ENCODE measurements around the gene SEMA3C. TPM values are rescaled to one million over a fixed set of nuclear protein-coding genes. Genes with fewer than 3 reads are reported as not detected.

SEMA3C gene
- total RNA-seq, 4 donors from 2014 or later = 34.8 to 371 (median 116) TPM

DNA sequence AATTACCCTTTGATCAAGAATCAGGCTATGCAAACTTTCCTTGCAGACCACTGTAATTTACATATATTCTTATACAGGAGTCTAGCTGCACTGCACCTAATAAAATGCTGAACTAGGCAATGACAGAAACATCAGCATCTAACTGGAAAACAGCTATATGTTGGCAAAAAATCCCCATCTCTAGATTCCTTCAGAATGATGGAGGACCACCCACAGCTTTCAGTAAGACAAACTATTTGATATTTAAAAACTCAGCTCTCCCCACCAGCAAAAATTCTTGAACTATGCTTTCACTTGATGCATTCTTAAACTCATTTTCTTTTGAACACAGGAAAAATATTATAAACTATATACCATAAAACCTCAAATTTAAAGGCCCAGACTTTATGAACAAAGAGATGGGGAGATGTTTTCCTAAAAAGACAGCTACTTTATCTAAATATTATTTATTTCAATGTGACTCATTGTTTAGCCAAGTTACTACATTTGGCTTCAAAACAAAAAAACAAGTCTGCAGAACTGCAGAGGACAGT, 77.4 kb downstream of the SEMA3C start:
- Histone ChIP-seq H3K9me3 (no peaks in the 10 kb centered on the region), H3K36me3 (no peaks in the 10 kb centered on the region), H3K27ac (peak overlapping the region in 1 of 2 donors; percentile 0), H3K4me1 (no peaks in the 10 kb centered on the region), H3K4me3 (no peak overlapping the region), H3K27me3 (no peaks in the 10 kb centered on the region)
- intact Hi-C loops (cut with DNase I; ENCODE audit: low total_unique reads) = no loop called here
- DNase-seq = no peak
- no peak for TF ChIP-seq POLR2A (IDR thresholded peaks at IDR 0.05)
- TF ChIP-seq CTCF (IDR thresholded peaks at IDR 0.05) = no peak

DNA sequence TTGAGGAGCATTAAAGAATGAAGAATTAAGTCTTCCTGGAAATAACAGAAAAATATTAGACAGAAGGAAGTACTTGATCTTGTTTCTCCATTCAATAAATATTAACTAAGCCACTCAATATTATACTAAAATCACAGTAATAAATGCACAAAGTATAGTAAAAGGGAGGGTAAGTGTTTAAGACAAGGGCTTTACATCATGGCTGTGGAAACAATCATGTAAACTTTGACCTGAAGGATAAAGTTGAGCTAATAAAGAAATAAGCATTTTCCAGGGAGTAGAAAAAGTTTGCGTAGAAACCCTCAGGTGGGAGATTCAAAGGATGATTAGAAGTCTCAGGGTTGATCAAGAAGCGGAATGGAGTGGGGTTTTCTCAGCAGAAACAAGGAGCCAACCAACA, 78.2 kb downstream of the SEMA3C start:
- intact Hi-C loops (cut with DNase I; ENCODE audit: low total_unique reads) = no loop called here
- no peak for DNase-seq
- Histone ChIP-seq H3K4me3 (no peak overlapping the region), H3K9me3 (no peaks in the 10 kb centered on the region), H3K4me1 (no peaks in the 10 kb centered on the region), H3K27ac (peak overlapping the region in 1 of 2 donors; percentile 0), H3K27me3 (no peaks in the 10 kb centered on the region), H3K36me3 (no peaks in the 10 kb centered on the region)
- TF ChIP-seq CTCF (IDR thresholded peaks at IDR 0.05) = no peak
- TF ChIP-seq POLR2A (IDR thresholded peaks at IDR 0.05) = no peak

- Histone ChIP-seq H3K27ac (no peak overlapping the region), H3K9me3 (no peaks in the 10 kb centered on the region), H3K36me3 (no peaks in the 10 kb centered on the region), H3K4me1 (no peaks in the 10 kb centered on the region), H3K27me3 (no peaks in the 10 kb centered on the region), H3K4me3 (no peak overlapping the region)
- no peak for DNase-seq
- TF ChIP-seq POLR2A (IDR thresholded peaks at IDR 0.05) (no peak), CTCF (IDR thresholded peaks at IDR 0.05) (no peak)
- intact Hi-C loops (cut with DNase I; ENCODE audit: low total_unique reads) = no loop called here
Observed at GRCh38 chr7:80839855-80840254, 79.0 kb downstream of the SEMA3C start.

- Histone ChIP-seq H3K27ac (no peak overlapping the region), H3K36me3 (no peaks in the 10 kb centered on the region), H3K9me3 (no peaks in the 10 kb centered on the region), H3K4me3 (no peak overlapping the region), H3K27me3 (no peaks in the 10 kb centered on the region), H3K4me1 (no peaks in the 10 kb centered on the region)
- DNase-seq = no peak
- no peak for TF ChIP-seq POLR2A (IDR thresholded peaks at IDR 0.05)
- TF ChIP-seq CTCF (IDR thresholded peaks at IDR 0.05) = no peak
- intact Hi-C loops (cut with DNase I; ENCODE audit: low total_unique reads) = no loop called here
Observed at GRCh38 chr7:80838643-80839042, 80.2 kb downstream of the SEMA3C start.

- H3K36me3 ChIP-seq = no peaks in the 10 kb centered on the region
- no peaks in the 10 kb centered on the region for H3K9me3 ChIP-seq
- TF ChIP-seq POLR2A (IDR thresholded peaks at IDR 0.05) (no peak), CTCF (IDR thresholded peaks at IDR 0.05) (no peak)
- no peaks in the 10 kb centered on the region for H3K4me1 ChIP-seq
- no peak overlapping the region for H3K27ac ChIP-seq
- intact Hi-C loops (cut with DNase I; ENCODE audit: low total_unique reads) = no loop called here
- no peak overlapping the region for H3K4me3 ChIP-seq
- no peaks in the 10 kb centered on the region for H3K27me3 ChIP-seq
- DNase-seq = no peak
Observed at GRCh38 chr7:80837345-80837744, 81.5 kb downstream of the SEMA3C start.
